GM08714 (cell line): ENCODE results near the gene PLEKHJ1.

ENCODE experiments used
- H3K4me3 ChIP-seq: fragments of 200-500 bp; sonication (Bioruptor generic); 2 replicates; pipeline ENCODE4 v1.5.1; 2014; ENCODE audit warnings: mild to moderate bottlenecking, low read length, inconsistent platforms
- ZNF274 ChIP-seq: IDR thresholded peaks from 2 replicates; pipeline ENCODE4 v1.6.1; 2012; ENCODE audit warnings: mild to moderate bottlenecking, low read depth, low read length

PLEKHJ1 gene

DNA sequence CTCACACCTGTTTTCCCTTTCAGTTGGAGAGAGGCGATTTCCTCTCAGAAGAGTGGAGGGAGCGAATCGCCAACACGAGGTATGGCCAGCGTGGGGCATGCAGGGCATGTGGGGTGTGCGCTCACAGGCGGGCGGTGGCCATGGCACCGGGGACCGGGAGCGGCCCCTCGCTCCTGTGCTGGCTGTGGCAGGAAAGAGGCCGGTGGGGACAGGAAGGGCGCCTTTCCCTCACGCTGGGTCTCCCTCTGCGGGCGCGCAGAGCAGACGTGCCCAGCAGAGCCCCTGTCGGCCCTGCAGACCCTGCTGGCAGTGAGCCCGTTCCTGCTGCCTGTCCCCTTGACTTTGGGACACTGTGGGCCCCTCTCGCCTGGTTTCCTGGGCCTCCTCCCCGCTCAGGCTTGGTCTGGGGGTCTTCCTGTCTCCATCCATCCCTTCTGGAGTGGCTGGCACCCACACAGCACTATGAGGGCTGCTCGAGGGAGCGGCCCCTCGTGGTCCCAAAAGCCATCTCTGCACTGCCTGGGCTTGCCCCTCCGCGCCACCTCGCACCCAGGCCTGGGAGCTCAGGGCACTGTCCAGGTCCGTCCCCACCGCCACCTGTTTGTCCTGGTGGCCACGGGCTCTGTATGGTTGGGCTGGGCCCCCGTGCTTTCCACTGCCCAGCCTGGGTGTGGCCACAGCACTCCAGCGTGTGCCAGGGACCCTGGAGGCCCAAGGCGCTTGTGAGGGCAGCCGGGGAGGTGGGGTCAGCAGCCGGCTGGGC, 36.1 kb downstream of the PLEKHJ1 start:
- no peak overlapping the region for H3K4me3 ChIP-seq
- no peak for TF ChIP-seq ZNF274

- no peak for TF ChIP-seq ZNF274
- H3K4me3 ChIP-seq, result no peak overlapping the region
Measured at GRCh38 chr19:2199215-2199614, 36.9 kb downstream of the PLEKHJ1 start.

- no peak overlapping the region for H3K4me3 ChIP-seq
- TF ChIP-seq ZNF274, result no peak
Measured at GRCh38 chr19:2198317-2198716, 37.8 kb downstream of the PLEKHJ1 start.

DNA sequence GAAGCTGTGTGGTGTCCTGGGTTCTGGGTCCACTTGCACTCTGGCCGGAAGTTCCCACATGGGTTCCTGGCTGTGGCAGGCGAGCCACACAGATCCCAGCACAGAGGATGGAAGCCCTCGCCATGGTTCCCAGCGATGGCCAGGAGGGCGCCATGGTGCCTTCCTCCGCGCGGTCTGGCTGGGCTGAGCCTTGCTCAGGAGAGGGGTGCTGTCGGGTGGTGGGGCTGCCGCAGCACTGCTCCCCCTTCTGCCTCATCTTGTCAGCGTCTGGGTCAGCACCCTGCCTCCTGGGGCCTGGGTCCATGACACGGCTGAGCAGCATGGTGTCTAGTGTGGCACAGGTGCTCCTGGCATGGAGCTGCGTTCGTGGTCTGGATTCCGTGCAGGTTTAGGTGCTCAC, 38.9 kb downstream of the PLEKHJ1 start:
- no peak overlapping the region for H3K4me3 ChIP-seq
- TF ChIP-seq ZNF274, result no peak

DNA sequence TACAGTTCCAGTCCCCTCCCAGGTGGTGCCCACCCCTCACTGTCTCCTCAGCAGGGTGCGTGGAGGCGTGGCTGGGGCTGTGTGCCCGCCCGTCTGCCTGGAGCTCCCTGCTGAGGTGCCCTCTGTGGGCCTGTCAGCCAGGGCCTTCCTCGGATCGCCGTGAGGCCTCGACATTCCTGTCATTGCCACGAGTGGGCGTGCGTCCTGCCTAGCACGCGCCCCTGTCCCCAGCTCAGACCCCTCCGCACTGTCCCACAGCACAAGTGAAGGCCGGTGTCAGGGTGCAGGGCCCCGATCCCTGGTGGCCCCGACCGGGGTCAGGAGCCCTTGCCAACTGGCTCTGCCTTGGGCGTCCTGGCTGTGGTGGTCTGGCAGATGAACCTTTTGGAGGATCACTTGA, 40.2 kb downstream of the PLEKHJ1 start:
- no peak for TF ChIP-seq ZNF274
- H3K4me3 ChIP-seq, result no peak overlapping the region

DNA sequence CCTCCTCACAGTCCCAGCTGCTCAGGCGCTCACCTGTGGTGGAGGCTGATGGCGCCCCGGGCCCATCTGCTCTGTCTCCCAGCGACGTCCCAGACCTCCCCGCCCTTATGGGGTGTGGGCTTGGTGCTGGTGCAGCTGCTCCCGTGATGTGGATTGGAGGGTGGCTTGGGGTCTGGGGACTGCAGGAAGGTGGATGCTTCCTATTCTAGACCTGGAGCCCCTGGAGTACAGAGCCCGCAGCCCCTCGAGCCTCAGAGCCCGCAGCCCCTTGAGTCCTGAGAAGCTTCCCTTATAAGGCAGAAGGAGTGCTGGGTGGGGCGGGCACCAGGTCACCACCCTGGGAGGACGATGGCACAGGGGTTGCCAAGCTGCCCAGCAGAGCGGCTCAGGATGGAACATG, 40.8 kb downstream of the PLEKHJ1 start:
- no peak for TF ChIP-seq ZNF274
- no peak overlapping the region for H3K4me3 ChIP-seq

GRCh38 chr19:2194513-2195078, 41.5 kb downstream of the PLEKHJ1 start:
- no peak for TF ChIP-seq ZNF274
- no peak overlapping the region for H3K4me3 ChIP-seq

DNA sequence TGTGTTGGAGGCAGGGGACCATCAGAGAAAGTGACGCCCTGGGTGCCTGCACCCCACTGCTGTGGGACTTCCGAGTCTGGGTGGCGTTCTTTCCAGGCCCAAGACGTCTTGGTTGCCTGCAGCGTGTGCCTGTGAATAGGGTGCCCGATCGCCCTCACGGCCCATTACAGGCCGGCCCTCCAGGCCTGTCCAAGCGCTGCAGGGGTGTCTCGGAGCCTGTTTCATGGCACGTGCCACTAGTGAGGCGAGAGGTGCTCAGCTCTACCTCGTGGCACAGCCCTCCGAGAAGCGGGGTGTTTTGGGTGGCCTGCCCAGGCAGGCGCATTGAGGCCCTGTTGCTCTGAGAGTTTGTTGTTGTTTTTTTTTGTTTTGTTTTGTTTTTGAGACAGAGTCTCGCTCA, 42.3 kb downstream of the PLEKHJ1 start:
- H3K4me3 ChIP-seq, result no peak overlapping the region
- TF ChIP-seq ZNF274, result no peak

GRCh38 chr19:2192862-2193261, 43.3 kb downstream of the PLEKHJ1 start:
- no peak overlapping the region for H3K4me3 ChIP-seq
- no peak for TF ChIP-seq ZNF274

DNA sequence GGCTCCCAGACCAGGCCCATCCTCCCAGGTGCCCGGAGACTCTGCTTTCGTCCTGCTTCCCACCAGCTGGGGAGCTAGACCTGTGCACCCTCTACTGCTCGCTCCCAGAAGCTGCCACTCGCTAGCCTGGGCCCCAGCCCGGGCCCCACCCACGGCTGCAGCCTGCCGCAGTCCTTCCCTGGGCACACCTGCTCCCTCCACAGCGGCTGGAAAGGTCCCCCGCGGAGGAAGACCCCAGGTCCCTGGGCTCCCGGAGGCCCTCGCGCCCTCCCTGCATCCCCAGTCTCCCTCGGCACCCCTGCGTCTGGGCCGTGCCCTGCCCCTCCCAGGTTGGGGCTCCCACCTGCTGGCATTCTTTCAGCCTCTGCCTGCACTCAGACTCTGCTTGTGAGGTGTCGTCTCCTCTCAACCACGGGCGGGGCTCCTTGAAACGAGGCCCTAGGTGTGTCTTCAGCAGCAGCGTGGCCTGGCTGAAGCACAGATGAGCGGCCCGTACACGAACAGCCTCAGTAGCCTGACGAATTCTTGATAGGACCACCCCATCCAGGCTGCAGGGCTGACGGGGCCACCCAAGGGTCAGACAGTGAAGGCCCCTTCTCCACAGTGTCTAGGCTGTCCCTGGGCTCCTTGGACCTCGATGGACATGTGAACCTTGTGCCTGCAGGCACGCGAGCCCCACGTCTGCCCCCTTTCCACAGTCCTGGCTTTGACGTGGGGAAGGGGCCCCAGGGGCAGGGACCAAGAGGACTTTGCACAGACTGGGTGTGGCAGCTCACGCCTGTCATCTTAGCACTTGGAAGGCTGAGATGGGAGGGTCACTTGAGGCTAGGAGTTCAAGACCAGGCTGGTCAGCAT, 44.4 kb downstream of the PLEKHJ1 start:
- H3K4me3 ChIP-seq, result no peak overlapping the region
- no peak for TF ChIP-seq ZNF274

- H3K4me3 ChIP-seq, result no peak overlapping the region
- no peak for TF ChIP-seq ZNF274
Measured at GRCh38 chr19:2190848-2191455, 45.2 kb downstream of the PLEKHJ1 start.

GRCh38 chr19:2189880-2190279, 46.2 kb downstream of the PLEKHJ1 start:
- TF ChIP-seq ZNF274, result no peak

DNA sequence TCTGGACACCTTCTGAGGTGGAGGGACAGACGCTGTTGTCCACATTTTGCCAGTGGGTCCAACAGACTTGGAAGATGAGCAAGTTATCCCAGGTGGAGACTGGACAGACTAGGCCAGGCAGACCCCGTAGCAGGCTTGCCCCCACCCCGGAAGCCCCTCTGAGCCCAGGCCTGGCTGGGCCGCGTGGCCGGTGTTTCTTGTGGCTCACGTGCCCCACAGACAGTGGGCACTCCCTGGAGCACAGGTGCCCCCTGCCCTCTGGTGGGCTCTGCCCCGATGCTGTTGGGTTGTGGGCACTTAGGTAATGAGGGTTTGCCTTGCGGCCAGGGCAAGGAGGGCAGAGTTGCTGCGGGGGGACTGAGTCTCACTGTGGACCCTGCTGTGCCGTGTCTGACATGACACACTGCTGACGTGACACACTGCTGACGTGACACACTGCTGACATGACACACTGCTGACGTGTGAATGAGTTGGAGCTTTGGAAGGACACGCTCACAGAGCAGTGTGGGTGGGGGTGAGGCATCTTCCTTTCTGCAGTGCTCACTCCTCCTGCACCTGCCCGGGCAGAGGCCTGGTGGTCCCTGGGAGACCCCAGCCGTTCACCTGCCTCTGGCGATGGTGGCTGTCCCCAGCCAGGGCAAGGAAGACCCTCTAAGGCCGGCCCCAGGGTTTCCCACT, 47.3 kb downstream of the PLEKHJ1 start:
- no peak for TF ChIP-seq ZNF274
- no peak overlapping the region for H3K4me3 ChIP-seq

More at GRCh38 chr19:2189880-2190279, 46.2 kb downstream of the PLEKHJ1 start:
- no peak overlapping the region for H3K4me3 ChIP-seq

DNA sequence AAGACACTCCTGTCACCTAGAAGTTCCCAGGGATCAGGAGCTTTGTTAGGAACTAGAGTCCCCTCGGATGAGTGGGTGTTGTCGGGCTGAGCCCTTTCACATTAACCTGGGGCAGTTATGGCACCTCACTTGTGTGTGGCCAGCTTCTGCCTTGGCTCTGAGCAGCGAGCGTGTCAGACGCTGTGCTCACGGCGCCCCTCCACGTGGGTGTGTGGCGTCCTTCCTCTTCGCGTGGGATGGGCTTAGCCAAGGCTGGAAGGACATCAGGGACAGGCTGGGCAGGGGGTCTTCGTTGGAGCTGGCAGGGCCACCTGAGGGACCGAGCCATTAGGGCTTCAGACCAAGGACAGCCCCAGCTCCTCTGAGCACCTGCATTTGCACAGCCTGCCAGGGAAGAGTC, 49.0 kb downstream of the PLEKHJ1 start:
- H3K4me3 ChIP-seq, result no peak overlapping the region
- no peak for TF ChIP-seq ZNF274
